ENCODE data around the gene CFAP73.

Gene CFAP73

GRCh38 chr12:113104953-113105510 lies 44.5 kb upstream of the CFAP73 start:
- no CpG with 5 or more reads among the region's 13 CpGs for WGBS (ENCODE audit: extremely low coverage, insufficient coverage, low lambda C conversion rate)
- Histone ChIP-seq H3K56ac (ENCODE audit: low read length) (no peak overlapping the region), H3K36me3 (ENCODE audit: control insufficient read depth, insufficient read depth, low read length) (no peaks in the 10 kb centered on the region), H2BK5ac (ENCODE audit: low read length) (no peak overlapping the region), H3K4me3 (ENCODE audit: low read length) (no peak overlapping the region), H2AK5ac (ENCODE audit: low read length) (no peak overlapping the region), H2BK120ac (ENCODE audit: low read depth, low read length) (no peak overlapping the region), H3K4me2 (ENCODE audit: low read length) (no peak overlapping the region), H3K18ac (ENCODE audit: low read length) (no peak overlapping the region), H3K79me1 (ENCODE audit: low read length) (no peaks in the 10 kb centered on the region), H4K8ac (ENCODE audit: low read depth, low read length) (no peak overlapping the region), H3K23ac (ENCODE audit: low read length) (no peak overlapping the region), H3K4me1 (ENCODE audit: control insufficient read depth, low read depth, low read length) (peaks cover 3% of the 10 kb centered on the region), H3K9ac (ENCODE audit: low read length) (no peak overlapping the region), H4K5ac (ENCODE audit: low read length) (no peak overlapping the region), H2BK15ac (replicated peaks; ENCODE audit: low read depth) (no peak overlapping the region), H3K27me3 (ENCODE audit: insufficient read depth, low read length, poor library complexity) (no peaks in the 10 kb centered on the region), H3K27ac (ENCODE audit: low read depth, low read length) (no peak overlapping the region), H3K4ac (ENCODE audit: low read depth, low read length) (no peak overlapping the region), H3K79me2 (ENCODE audit: control insufficient read depth, insufficient read depth, low read length) (no peaks in the 10 kb centered on the region)
- DNase-seq: no peak

GRCh38 chr12:113105606-113106271 lies 43.8 kb upstream of the CFAP73 start:
- H3K27me3 ChIP-seq (ENCODE audit: insufficient read depth, low read length, poor library complexity): no peaks in the 10 kb centered on the region
- no peak overlapping the region for H3K56ac ChIP-seq (ENCODE audit: low read length)
- H2BK120ac ChIP-seq (ENCODE audit: low read depth, low read length): no peak overlapping the region
- no peak overlapping the region for H3K4ac ChIP-seq (ENCODE audit: low read depth, low read length)
- no peak overlapping the region for H2BK15ac ChIP-seq (replicated peaks; ENCODE audit: low read depth)
- H3K4me3 ChIP-seq (ENCODE audit: low read length): no peak overlapping the region
- no peak overlapping the region for H3K9ac ChIP-seq (ENCODE audit: low read length)
- no peak overlapping the region for H3K27ac ChIP-seq (ENCODE audit: low read depth, low read length)
- H3K4me2 ChIP-seq (ENCODE audit: low read length): no peak overlapping the region
- no peak overlapping the region for H2BK5ac ChIP-seq (ENCODE audit: low read length)
- no peak overlapping the region for H3K18ac ChIP-seq (ENCODE audit: low read length)
- peaks cover 3% of the 10 kb centered on the region for H3K4me1 ChIP-seq (ENCODE audit: control insufficient read depth, low read depth, low read length)
- H4K8ac ChIP-seq (ENCODE audit: low read depth, low read length): no peak overlapping the region
- H3K23ac ChIP-seq (ENCODE audit: low read length): no peak overlapping the region
- no peaks in the 10 kb centered on the region for H3K79me1 ChIP-seq (ENCODE audit: low read length)
- WGBS (ENCODE audit: extremely low coverage, insufficient coverage, low lambda C conversion rate): no CpG with 5 or more reads among the region's 15 CpGs
- H3K36me3 ChIP-seq (ENCODE audit: control insufficient read depth, insufficient read depth, low read length): no peaks in the 10 kb centered on the region
- no peak overlapping the region for H4K5ac ChIP-seq (ENCODE audit: low read length)
- no peak overlapping the region for H2AK5ac ChIP-seq (ENCODE audit: low read length)
- peak; percentile 43 for DNase-seq
- no peaks in the 10 kb centered on the region for H3K79me2 ChIP-seq (ENCODE audit: control insufficient read depth, insufficient read depth, low read length)

GRCh38 chr12:113106361-113106760 lies 43.2 kb upstream of the CFAP73 start:
- H3K27me3 ChIP-seq (ENCODE audit: insufficient read depth, low read length, poor library complexity): no peaks in the 10 kb centered on the region
- no peak overlapping the region for H2BK15ac ChIP-seq (replicated peaks; ENCODE audit: low read depth)
- H3K79me1 ChIP-seq (ENCODE audit: low read length): no peaks in the 10 kb centered on the region
- no peak overlapping the region for H4K8ac ChIP-seq (ENCODE audit: low read depth, low read length)
- H3K18ac ChIP-seq (ENCODE audit: low read length): no peak overlapping the region
- H3K9ac ChIP-seq (ENCODE audit: low read length): no peak overlapping the region
- no peaks in the 10 kb centered on the region for H3K79me2 ChIP-seq (ENCODE audit: control insufficient read depth, insufficient read depth, low read length)
- no peak overlapping the region for H2BK120ac ChIP-seq (ENCODE audit: low read depth, low read length)
- no peak for DNase-seq
- H2AK5ac ChIP-seq (ENCODE audit: low read length): no peak overlapping the region
- H3K56ac ChIP-seq (ENCODE audit: low read length): no peak overlapping the region
- no peak overlapping the region for H3K4ac ChIP-seq (ENCODE audit: low read depth, low read length)
- no peak overlapping the region for H3K23ac ChIP-seq (ENCODE audit: low read length)
- WGBS (ENCODE audit: extremely low coverage, insufficient coverage, low lambda C conversion rate): no CpG with 5 or more reads among the region's 1 CpG
- no peak overlapping the region for H3K4me2 ChIP-seq (ENCODE audit: low read length)
- H3K27ac ChIP-seq (ENCODE audit: low read depth, low read length): no peak overlapping the region
- no peak overlapping the region for H2BK5ac ChIP-seq (ENCODE audit: low read length)
- no peak overlapping the region for H3K4me3 ChIP-seq (ENCODE audit: low read length)
- peaks cover 3% of the 10 kb centered on the region for H3K4me1 ChIP-seq (ENCODE audit: control insufficient read depth, low read depth, low read length)
- no peak overlapping the region for H4K5ac ChIP-seq (ENCODE audit: low read length)
- H3K36me3 ChIP-seq (ENCODE audit: control insufficient read depth, insufficient read depth, low read length): no peaks in the 10 kb centered on the region

DNA sequence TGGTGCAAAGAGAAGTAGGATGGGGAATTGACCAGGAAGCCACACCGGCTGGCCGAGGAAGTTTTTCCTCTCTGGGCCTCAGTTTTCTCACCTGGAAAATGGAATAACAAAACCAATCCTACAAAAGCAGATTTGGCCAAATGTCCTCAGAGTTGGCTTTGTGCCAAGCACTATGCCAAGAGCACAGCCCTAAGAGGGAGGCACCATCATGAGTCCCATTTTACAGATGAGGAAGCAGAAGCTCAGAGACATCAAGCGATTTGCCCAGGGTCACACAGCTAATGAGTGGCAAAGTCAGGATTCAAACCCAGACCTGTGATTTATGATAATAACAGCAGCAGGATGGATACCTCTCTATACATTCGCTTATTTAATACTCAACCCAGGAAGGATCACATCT lies 41.2 kb upstream of the CFAP73 start:
- DNase-seq: no peak
- H4K8ac ChIP-seq (ENCODE audit: low read depth, low read length): no peak overlapping the region
- H2AK5ac ChIP-seq (ENCODE audit: low read length): no peak overlapping the region
- H4K5ac ChIP-seq (ENCODE audit: low read length): no peak overlapping the region
- peaks cover 3% of the 10 kb centered on the region for H3K4me1 ChIP-seq (ENCODE audit: control insufficient read depth, low read depth, low read length)
- H3K36me3 ChIP-seq (ENCODE audit: control insufficient read depth, insufficient read depth, low read length): no peaks in the 10 kb centered on the region
- H3K56ac ChIP-seq (ENCODE audit: low read length): no peak overlapping the region
- H3K9ac ChIP-seq (ENCODE audit: low read length): no peak overlapping the region
- H2BK5ac ChIP-seq (ENCODE audit: low read length): no peak overlapping the region
- H2BK15ac ChIP-seq (replicated peaks; ENCODE audit: low read depth): no peak overlapping the region
- no peak overlapping the region for H3K18ac ChIP-seq (ENCODE audit: low read length)
- H2BK120ac ChIP-seq (ENCODE audit: low read depth, low read length): no peak overlapping the region
- no peak overlapping the region for H3K27ac ChIP-seq (ENCODE audit: low read depth, low read length)
- no peaks in the 10 kb centered on the region for H3K79me1 ChIP-seq (ENCODE audit: low read length)
- no peak overlapping the region for H3K4ac ChIP-seq (ENCODE audit: low read depth, low read length)
- no peaks in the 10 kb centered on the region for H3K79me2 ChIP-seq (ENCODE audit: control insufficient read depth, insufficient read depth, low read length)
- no peak overlapping the region for H3K4me2 ChIP-seq (ENCODE audit: low read length)
- no peak overlapping the region for H3K4me3 ChIP-seq (ENCODE audit: low read length)
- no peak overlapping the region for H3K23ac ChIP-seq (ENCODE audit: low read length)
- no CpG with 5 or more reads among the region's 4 CpGs for WGBS (ENCODE audit: extremely low coverage, insufficient coverage, low lambda C conversion rate)
- no peaks in the 10 kb centered on the region for H3K27me3 ChIP-seq (ENCODE audit: insufficient read depth, low read length, poor library complexity)

DNA sequence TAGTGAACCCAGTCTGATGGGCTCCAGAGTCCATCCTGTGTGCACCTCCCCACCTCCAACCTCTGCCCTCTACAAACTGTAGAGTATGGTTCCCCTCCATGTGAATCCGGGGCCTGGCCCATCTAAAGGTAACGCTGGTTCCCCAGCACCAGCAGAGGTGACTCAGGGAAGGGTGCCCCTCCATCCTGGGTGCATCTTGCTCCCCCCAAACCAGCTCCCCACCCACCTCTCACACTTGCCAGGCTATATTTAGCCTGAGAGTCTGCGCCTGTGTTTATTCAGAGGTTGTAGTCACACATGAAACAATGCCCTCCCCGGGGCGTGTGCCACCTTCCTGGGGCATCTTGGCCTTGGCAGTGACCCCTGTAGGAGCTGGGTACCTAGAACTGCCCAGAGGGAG lies 40.2 kb upstream of the CFAP73 start:
- DNase-seq: no peak
- Histone ChIP-seq H3K4me3 (ENCODE audit: low read length) (no peak overlapping the region), H3K56ac (ENCODE audit: low read length) (no peak overlapping the region), H3K79me2 (ENCODE audit: control insufficient read depth, insufficient read depth, low read length) (no peaks in the 10 kb centered on the region), H3K4me1 (ENCODE audit: control insufficient read depth, low read depth, low read length) (peaks cover 3% of the 10 kb centered on the region), H3K79me1 (ENCODE audit: low read length) (no peaks in the 10 kb centered on the region), H3K18ac (ENCODE audit: low read length) (no peak overlapping the region), H2BK15ac (replicated peaks; ENCODE audit: low read depth) (no peak overlapping the region), H2BK5ac (ENCODE audit: low read length) (no peak overlapping the region), H4K8ac (ENCODE audit: low read depth, low read length) (no peak overlapping the region), H2BK120ac (ENCODE audit: low read depth, low read length) (no peak overlapping the region), H3K36me3 (ENCODE audit: control insufficient read depth, insufficient read depth, low read length) (no peaks in the 10 kb centered on the region), H3K4me2 (ENCODE audit: low read length) (no peak overlapping the region), H3K4ac (ENCODE audit: low read depth, low read length) (no peak overlapping the region), H3K9ac (ENCODE audit: low read length) (no peak overlapping the region), H3K27me3 (ENCODE audit: insufficient read depth, low read length, poor library complexity) (no peaks in the 10 kb centered on the region), H3K23ac (ENCODE audit: low read length) (no peak overlapping the region), H2AK5ac (ENCODE audit: low read length) (no peak overlapping the region), H4K5ac (ENCODE audit: low read length) (no peak overlapping the region), H3K27ac (ENCODE audit: low read depth, low read length) (no peak overlapping the region)
- WGBS (ENCODE audit: extremely low coverage, insufficient coverage, low lambda C conversion rate): no CpG with 5 or more reads among the region's 5 CpGs

Measured in mesendoderm (in vitro differentiated cells).